OCI-LY3 (cell line): ENCODE results near the gene C10orf90.

Experiments used
- CTCF ChIP-seq: fragments of 200-600, 300-600 bp; sonication (generic); IDR thresholded peaks from 2 replicates; pipeline ENCODE4 v1.5.1; 2014; ENCODE audit warnings: antibody characterized with exemption, low read length, low read depth
- EZH2phosphoT487 ChIP-seq: fragments of 200-600 bp; shearing (Covaris generic); IDR thresholded peaks from 2 replicates; pipeline ENCODE4 v1.6.1; 2018; ENCODE audit warnings: antibody characterized with exemption, mixed run types, low read depth

GRCh38 chr10:126683466-126683865 lies 13.0 kb upstream of the C10orf90 start:
- TF ChIP-seq CTCF (no peak), EZH2phosphoT487 (no peak)
